IMR-90 (cell line): ENCODE data around the gene FOXK2. TPM values are rescaled to one million over a fixed set of nuclear protein-coding genes. Genes with fewer than 3 reads are reported as not detected.

Experiments
- ATAC-seq: fragments of 200-7000 bp; cut with Tn5 transposase; 2 replicates; pipeline ENCODE4 v1.9.1; 2020; ENCODE audit warnings: low read depth, mild to moderate bottlenecking, moderate library complexity
- BruUV-seq: library from RNA; stranded (reverse); fragments of 400-500 nt; replicated peaks from 2 replicates; lab custom pipeline; 2021; lab: Mats Ljungman, UMichigan
- CTCF ChIA-PET: fragments of 300-600 bp; formaldehyde crosslinking; extraction: SDS; loops from one replicate; lab custom pipeline; 2021; ENCODE audit warnings: antibody characterized with exemption; lab: Yijun Ruan, JAX
- POLR2A ChIA-PET: fragments of 300-600 bp; sonication (Branson Sonifier 250); formaldehyde crosslinking; loops from one replicate; lab custom pipeline; 2022; ENCODE audit warnings: antibody characterized with exemption; ENCODE audit not compliant: unreplicated experiment; lab: Charles Lee
- DNase-seq: peaks from one replicate; pipeline ENCODE4 v3.0.0; 2013
- H2AFZ ChIP-seq: replicated peaks from 2 replicates; pipeline ENCODE3; 2013; ENCODE audit warnings: low read length, mild to moderate bottlenecking; ENCODE audit not compliant: poor library complexity
- H2AK5ac ChIP-seq: 2 replicates; pipeline ENCODE4 v1.6.1; 2013; ENCODE audit warnings: low read depth, low read length, inconsistent platforms
- H2AK9ac ChIP-seq: replicated peaks from 2 replicates; pipeline ENCODE3; 2013; ENCODE audit warnings: mild to moderate bottlenecking, low read depth, low read length, moderate library complexity; ENCODE audit not compliant: poor library complexity
- H2BK120ac ChIP-seq: 2 replicates; pipeline ENCODE4 v1.6.1; 2013; ENCODE audit warnings: low read depth, low read length, inconsistent platforms
- H2BK15ac ChIP-seq: 3 replicates; pipeline ENCODE4 v1.6.1; 2013; ENCODE audit warnings: low read depth, low read length, inconsistent platforms
- H2BK20ac ChIP-seq: 2 replicates; pipeline ENCODE4 v1.6.1; 2013; ENCODE audit warnings: low read depth, mild to moderate bottlenecking, inconsistent platforms, low read length, moderate library complexity
- H2BK5ac ChIP-seq: 2 replicates; pipeline ENCODE4 v1.6.1; 2013; ENCODE audit warnings: mild to moderate bottlenecking, low read depth, low read length, inconsistent platforms; ENCODE audit not compliant: poor library complexity, severe bottlenecking
- H3K14ac ChIP-seq: replicated peaks from 2 replicates; pipeline ENCODE4 v1.6.1; 2013; ENCODE audit warnings: low read depth, low read length, inconsistent platforms
- H3K18ac ChIP-seq: 2 replicates; pipeline ENCODE4 v1.6.1; 2013; ENCODE audit warnings: low read depth, low read length, control low read depth
- H3K23ac ChIP-seq: 2 replicates; pipeline ENCODE4 v1.6.1; 2013; ENCODE audit warnings: low read depth, low read length, inconsistent platforms
- H3K27ac ChIP-seq: 2 replicates; pipeline ENCODE4 v1.5.1; 2013; ENCODE audit warnings: mild to moderate bottlenecking, control low read depth, low read length; ENCODE audit not compliant: insufficient read depth
- H3K27me3 ChIP-seq: 2 replicates; pipeline ENCODE4 v1.6.1; 2013; ENCODE audit warnings: low read length; ENCODE audit not compliant: control insufficient read depth, insufficient read depth
- H3K36me3 ChIP-seq: 2 replicates; pipeline ENCODE4 v1.6.1; 2013; ENCODE audit warnings: low read length, mixed read lengths; ENCODE audit not compliant: control insufficient read depth, insufficient read depth
- H3K4ac ChIP-seq: 2 replicates; pipeline ENCODE4 v1.6.1; 2013; ENCODE audit warnings: low read depth, low read length, inconsistent platforms
- H3K4me1 ChIP-seq: 2 replicates; pipeline ENCODE4 v1.6.1; 2013; ENCODE audit warnings: low read length, mixed read lengths; ENCODE audit not compliant: control insufficient read depth, insufficient read depth
- H3K4me2 ChIP-seq: 2 replicates; pipeline ENCODE4 v1.6.1; 2013; ENCODE audit warnings: low read depth, mild to moderate bottlenecking, control low read depth, low read length, moderate library complexity
- H3K4me3 ChIP-seq: 2 replicates; pipeline ENCODE4 v1.5.1; 2013; ENCODE audit warnings: low read depth, mild to moderate bottlenecking, control low read depth, low read length, moderate library complexity; ENCODE audit not compliant: insufficient read depth
- H3K56ac ChIP-seq: 2 replicates; pipeline ENCODE4 v1.6.1; 2013; ENCODE audit warnings: low read length, inconsistent platforms; ENCODE audit not compliant: insufficient read depth; ENCODE audit errors: extremely low read depth
- H3K79me1 ChIP-seq, 2 experiments: 2 replicates each; pipeline ENCODE4 v1.6.1; 2013; ENCODE audit warnings: low read length in 2 of 2, inconsistent platforms in 1 of 2, low read depth in 1 of 2
- H3K9ac ChIP-seq: 2 replicates; pipeline ENCODE4 v1.6.1; 2013; ENCODE audit warnings: low read depth, low read length, control low read depth
- H3K9me1 ChIP-seq: 2 replicates; pipeline ENCODE4 v1.6.1; 2013; ENCODE audit warnings: low read length, inconsistent platforms; ENCODE audit not compliant: insufficient read depth
- H3K9me3 ChIP-seq: 2 replicates; pipeline ENCODE4 v1.6.1; 2013; ENCODE audit warnings: low read length; ENCODE audit not compliant: control insufficient read depth, insufficient read depth
- H4K20me1 ChIP-seq: 2 replicates; pipeline ENCODE4 v1.6.1; 2013; ENCODE audit warnings: low read length, inconsistent platforms; ENCODE audit not compliant: insufficient read depth
- H4K5ac ChIP-seq: 2 replicates; pipeline ENCODE4 v1.6.1; 2013; ENCODE audit warnings: mild to moderate bottlenecking, low read depth, low read length, control low read depth
- H4K8ac ChIP-seq, 2 experiments: 2 replicates each; pipeline ENCODE4 v1.6.1; 2013; ENCODE audit warnings: low read depth in 2 of 2, low read length in 2 of 2, control low read depth in 1 of 2, inconsistent platforms in 1 of 2
- H4K91ac ChIP-seq: 2 replicates; pipeline ENCODE4 v1.6.1; 2013; ENCODE audit warnings: low read depth, low read length, inconsistent platforms; ENCODE audit not compliant: insufficient read depth
- BHLHE40 ChIP-seq: fragments of 150-350 bp; IDR thresholded peaks from 2 replicates; pipeline ENCODE4 v1.6.1; 2016; ENCODE audit warnings: mild to moderate bottlenecking, low read depth, low read length
- CEBPB ChIP-seq: IDR thresholded peaks from 2 replicates; pipeline ENCODE4 v1.6.1; 2012; ENCODE audit warnings: low read depth, low read length, improper control_type of control experiment
- CHD1 ChIP-seq: IDR thresholded peaks from 2 replicates; pipeline ENCODE4 v1.6.1; 2012; ENCODE audit warnings: low read depth, low read length, improper control_type of control experiment
- ELK1 ChIP-seq: fragments of 150-350 bp; IDR thresholded peaks from 2 replicates; pipeline ENCODE4 v1.6.1; 2016; ENCODE audit warnings: low read depth, mild to moderate bottlenecking, low read length, moderate library complexity, borderline replicate concordance
- FOS ChIP-seq: fragments of 150-350 bp; IDR thresholded peaks from 2 replicates; pipeline ENCODE4 v1.6.1; 2016; ENCODE audit warnings: low read depth, low read length
- MAFK ChIP-seq: IDR thresholded peaks from 2 replicates; pipeline ENCODE4 v1.6.1; 2012; ENCODE audit warnings: low read depth, low read length, improper control_type of control experiment
- MAZ ChIP-seq: IDR thresholded peaks from 2 replicates; pipeline ENCODE4 v1.6.1; 2012; ENCODE audit warnings: low read depth, mild to moderate bottlenecking, low read length, improper control_type of control experiment, moderate library complexity, borderline replicate concordance
- MXI1 ChIP-seq: IDR thresholded peaks from 2 replicates; pipeline ENCODE4 v1.6.1; 2012; ENCODE audit warnings: low read depth, mild to moderate bottlenecking, low read length, moderate library complexity, borderline replicate concordance
- NFE2L2 ChIP-seq: fragments of 150-350 bp; IDR thresholded peaks from 2 replicates; pipeline ENCODE4 v1.6.1; 2016; ENCODE audit warnings: low read depth, mild to moderate bottlenecking, low read length
- POLR2A ChIP-seq: IDR thresholded peaks from 2 replicates; pipeline ENCODE4 v1.6.1; 2012; ENCODE audit warnings: mild to moderate bottlenecking, low read depth, low read length
- RAD21 ChIP-seq: IDR thresholded peaks from 2 replicates; pipeline ENCODE4 v1.6.1; 2012; ENCODE audit warnings: low read length, improper control_type of control experiment
- RCOR1 ChIP-seq: IDR thresholded peaks from 2 replicates; pipeline ENCODE4 v1.6.1; 2012; ENCODE audit warnings: mild to moderate bottlenecking, low read length, improper control_type of control experiment; ENCODE audit not compliant: insufficient replicate concordance
- SMC3 ChIP-seq: fragments of 150-350 bp; IDR thresholded peaks from 2 replicates; pipeline ENCODE4 v1.6.1; 2016; ENCODE audit warnings: low read depth, mild to moderate bottlenecking, antibody characterized with exemption, low read length, moderate library complexity
- USF2 ChIP-seq: fragments of 150-350 bp; IDR thresholded peaks from 2 replicates; pipeline ENCODE4 v1.6.1; 2017; ENCODE audit warnings: mild to moderate bottlenecking, antibody characterized with exemption, low read length, low read depth
- whole genome bisulfite sequencing, 2 experiments: methylation state at CpG; one replicate each; pipeline versions ENCODE4 v1.1.5 to v1.1.7; 2013; ENCODE audit warnings: missing lambda C conversion rate in 2 of 2; ENCODE audit not compliant: insufficient read length in 1 of 2; ENCODE audit errors: extremely low coverage in 2 of 2; 5-methylcytosine and 5-hydroxymethylcytosine counted together
- dilution Hi-C: fragments of 300-500 bp; cut with HindIII; formaldehyde crosslinking; loops from one replicate; pipeline ENCODE4 v1.14.3; 2018; ENCODE audit warnings: low sequenced_read_pairs; ENCODE audit not compliant: unreplicated experiment
- in situ Hi-C: fragments of 300-500 bp; cut with MboI; formaldehyde crosslinking; loops from 3 replicates; pipeline ENCODE4 v1.14.3; 2019; ENCODE audit warnings: low sequenced_read_pairs, inconsistent platforms, mixed read lengths
- intact Hi-C: fragments of 100-400 bp; cut with micrococcal nuclease; formaldehyde crosslinking; loops from 2 replicates; pipeline ENCODE4 v1.10.0; 2022
- polyA plus RNA-seq, 3 experiments: library from polyadenylated mRNA; depleted of rRNA; stranded (reverse); fragments of >200 nt; gene quantifications; 2 replicates each; pipeline ENCODE4 v1.2.3, GENCODE V29; 2012; ENCODE audit warnings: low replicate concordance in 1 of 3
- total RNA-seq: library from RNA; depleted of rRNA; stranded (reverse); fragments of >200 nt; gene quantifications from 2 replicates; pipeline ENCODE4 v1.2.3, GENCODE V29; 2012
- TF ChIP-seq, protein P1 (sequence below): conservative IDR thresholded peaks from 2 replicates; pipeline ENCODE4 v1.5.1; 2012; ENCODE audit warnings: mild to moderate bottlenecking, low read depth, low read length, improper control_type of control experiment

FOXK2 gene
- total and polyA plus RNA-seq, 2 of the 4 experiments (the other 2 are of a cell fraction): 12.5 to 20.0 TPM

- Histone ChIP-seq H3K9me3 (no peaks in the 10 kb centered on the region), H3K9ac (no peak overlapping the region), H2BK20ac (no peak overlapping the region), H3K14ac (no peak overlapping the region), H3K23ac (no peak overlapping the region), H3K4me1 (peaks cover 5% of the 10 kb centered on the region), H4K20me1 (peaks cover 7% of the 10 kb centered on the region), H2AK9ac (no peak overlapping the region), H3K27ac (no peak overlapping the region), H4K8ac (no peak overlapping the region), H3K27me3 (no peaks in the 10 kb centered on the region), H3K4me2 (no peak overlapping the region), H3K9me1 (peaks cover 5% of the 10 kb centered on the region), H3K79me1 (peaks cover 23 to 65% of the 10 kb centered on the region in 2 experiments), H2AK5ac (no peak overlapping the region), H2BK15ac (no peak overlapping the region), H2AFZ (no peak overlapping the region), H4K5ac (no peak overlapping the region), H3K56ac (no peak overlapping the region), H2BK5ac (no peak overlapping the region), H3K36me3 (peaks cover 61% of the 10 kb centered on the region), H3K4ac (no peak overlapping the region), H4K91ac (no peak overlapping the region), H2BK120ac (no peak overlapping the region), H3K18ac (no peak overlapping the region), H3K4me3 (no peak overlapping the region)
- no peak for DNase-seq
- CTCF ChIA-PET: no interaction called here
- in situ Hi-C loops (no loop called here), intact Hi-C loops (no loop called here), dilution Hi-C loops (no loop called here)
- BruUV-seq: no TSS peak
- WGBS, 2 experiments: no CpG with 5 or more reads among the region's 7 CpGs
- POLR2A ChIA-PET: no interaction called here
- no peak for ATAC-seq
- TF ChIP-seq NFE2L2 (no peak), ELK1 (no peak), BHLHE40 (no peak), CEBPB (no peak), RAD21 (no peak), SMC3 (no peak), FOS (no peak), RCOR1 (no peak), CHD1 (no peak), POLR2A (no peak), MAZ (no peak), MXI1 (no peak), MAFK (no peak), USF2 (no peak)
- TF ChIP-seq, protein P1, sequence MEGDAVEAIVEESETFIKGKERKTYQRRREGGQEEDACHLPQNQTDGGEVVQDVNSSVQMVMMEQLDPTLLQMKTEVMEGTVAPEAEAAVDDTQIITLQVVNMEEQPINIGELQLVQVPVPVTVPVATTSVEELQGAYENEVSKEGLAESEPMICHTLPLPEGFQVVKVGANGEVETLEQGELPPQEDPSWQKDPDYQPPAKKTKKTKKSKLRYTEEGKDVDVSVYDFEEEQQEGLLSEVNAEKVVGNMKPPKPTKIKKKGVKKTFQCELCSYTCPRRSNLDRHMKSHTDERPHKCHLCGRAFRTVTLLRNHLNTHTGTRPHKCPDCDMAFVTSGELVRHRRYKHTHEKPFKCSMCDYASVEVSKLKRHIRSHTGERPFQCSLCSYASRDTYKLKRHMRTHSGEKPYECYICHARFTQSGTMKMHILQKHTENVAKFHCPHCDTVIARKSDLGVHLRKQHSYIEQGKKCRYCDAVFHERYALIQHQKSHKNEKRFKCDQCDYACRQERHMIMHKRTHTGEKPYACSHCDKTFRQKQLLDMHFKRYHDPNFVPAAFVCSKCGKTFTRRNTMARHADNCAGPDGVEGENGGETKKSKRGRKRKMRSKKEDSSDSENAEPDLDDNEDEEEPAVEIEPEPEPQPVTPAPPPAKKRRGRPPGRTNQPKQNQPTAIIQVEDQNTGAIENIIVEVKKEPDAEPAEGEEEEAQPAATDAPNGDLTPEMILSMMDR: no peak
Observed at GRCh38 chr17:82604532-82604931, 85.0 kb downstream of the FOXK2 start.
